Activated naive CD4-positive, alpha-beta T cell treated with anti-CD3 and anti-CD28 coated beads, Interleukin-2, amount 50 U/mL, for 24 hours (primary cell): ENCODE results near the gene TBC1D10B.
"Not testable (repeated sequence)": the region's sequence is repeated elsewhere in the genome, so short reads cannot be mapped to it uniquely, and the experiment has no call there.

Experiments
- H3K27ac Mint-ChIP-seq: one replicate; pipeline ENCODE4 v1.8.0; 2021; ENCODE audit warnings: mild to moderate bottlenecking, mixed read lengths
- H3K27me3 Mint-ChIP-seq: one replicate; pipeline ENCODE4 v1.8.0; 2021; ENCODE audit warnings: mixed read lengths
- H3K36me3 Mint-ChIP-seq: one replicate; pipeline ENCODE4 v1.8.0; 2021; ENCODE audit warnings: mixed read lengths
- H3K4me1 Mint-ChIP-seq: one replicate; pipeline ENCODE4 v1.8.0; 2021; ENCODE audit warnings: mixed read lengths
- H3K4me3 Mint-ChIP-seq: one replicate; pipeline ENCODE4 v1.8.0; 2021; ENCODE audit warnings: mild to moderate bottlenecking, mixed read lengths
- H3K9me3 Mint-ChIP-seq: one replicate; pipeline ENCODE4 v1.8.0; 2021; ENCODE audit warnings: mixed read lengths

TBC1D10B gene

DNA sequence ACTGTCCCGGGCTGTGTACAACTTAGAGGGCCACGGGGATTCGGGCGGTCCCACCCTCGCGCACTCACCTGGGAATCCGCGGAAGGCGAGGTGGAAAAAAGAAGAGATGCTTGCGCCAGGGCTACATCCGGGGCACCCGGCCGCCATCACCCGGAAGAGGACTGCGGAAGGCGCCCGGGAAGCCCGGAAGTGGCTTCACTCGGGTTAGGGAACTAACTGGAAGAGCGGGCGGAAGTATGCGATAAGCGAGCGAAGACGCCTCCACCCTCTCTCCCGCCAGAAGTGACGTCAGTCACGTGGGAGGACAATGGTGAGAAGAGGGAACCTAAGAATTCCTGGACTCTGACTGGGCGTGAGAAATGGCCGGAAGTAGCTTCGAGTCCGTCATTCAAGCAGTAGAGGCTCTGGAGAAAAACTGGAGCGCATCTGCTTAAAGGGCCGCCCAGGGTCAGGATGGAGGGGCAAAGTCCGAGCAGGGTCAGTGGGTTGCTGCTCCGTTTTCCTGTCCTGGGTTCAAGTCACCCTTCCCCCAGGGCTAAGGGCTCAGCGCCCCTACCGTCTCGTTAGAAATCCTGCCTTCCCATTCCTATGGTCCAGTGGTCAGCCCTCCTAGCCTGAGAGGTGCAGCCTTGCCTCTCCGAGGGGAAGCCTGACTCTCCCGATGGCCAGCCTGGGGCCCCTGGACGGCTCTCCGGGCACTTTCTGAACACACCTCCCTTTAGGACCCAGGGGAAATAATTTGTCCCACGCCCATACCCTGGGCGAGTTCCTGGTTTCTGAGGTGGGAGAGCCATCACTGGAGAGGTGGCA is 14.9 kb downstream of the TBC1D10B start, which contains the start of gene CD2BP2:
Gene CD2BP2 (minus strand): TSS at position 165 of the 810 bp plus-strand sequence. CDS start 627 bp downstream, outside the sequence.
- Mint-ChIP-seq H3K27ac (peak within 1 kb of the TSS; percentile 99), H3K27me3 (no peaks in the 10 kb centered on the region), H3K9me3 (no peaks in the 10 kb centered on the region), H3K4me3 (peak within 1 kb of the TSS; percentile 92), H3K36me3 (peaks cover 4% of the 10 kb centered on the region), H3K4me1 (peaks cover 37% of the 10 kb centered on the region)

GRCh38 chr16:30354423-30355143 is 15.7 kb downstream of the TBC1D10B start:
- H3K4me1 Mint-ChIP-seq: peaks cover 43% of the 10 kb centered on the region
- H3K9me3 Mint-ChIP-seq: no peaks in the 10 kb centered on the region
- H3K36me3 Mint-ChIP-seq: peaks cover 4% of the 10 kb centered on the region
- H3K27me3 Mint-ChIP-seq: no peaks in the 10 kb centered on the region
- peak overlapping the region; percentile 99 for H3K27ac Mint-ChIP-seq
- peak overlapping the region; percentile 92 for H3K4me3 Mint-ChIP-seq

DNA sequence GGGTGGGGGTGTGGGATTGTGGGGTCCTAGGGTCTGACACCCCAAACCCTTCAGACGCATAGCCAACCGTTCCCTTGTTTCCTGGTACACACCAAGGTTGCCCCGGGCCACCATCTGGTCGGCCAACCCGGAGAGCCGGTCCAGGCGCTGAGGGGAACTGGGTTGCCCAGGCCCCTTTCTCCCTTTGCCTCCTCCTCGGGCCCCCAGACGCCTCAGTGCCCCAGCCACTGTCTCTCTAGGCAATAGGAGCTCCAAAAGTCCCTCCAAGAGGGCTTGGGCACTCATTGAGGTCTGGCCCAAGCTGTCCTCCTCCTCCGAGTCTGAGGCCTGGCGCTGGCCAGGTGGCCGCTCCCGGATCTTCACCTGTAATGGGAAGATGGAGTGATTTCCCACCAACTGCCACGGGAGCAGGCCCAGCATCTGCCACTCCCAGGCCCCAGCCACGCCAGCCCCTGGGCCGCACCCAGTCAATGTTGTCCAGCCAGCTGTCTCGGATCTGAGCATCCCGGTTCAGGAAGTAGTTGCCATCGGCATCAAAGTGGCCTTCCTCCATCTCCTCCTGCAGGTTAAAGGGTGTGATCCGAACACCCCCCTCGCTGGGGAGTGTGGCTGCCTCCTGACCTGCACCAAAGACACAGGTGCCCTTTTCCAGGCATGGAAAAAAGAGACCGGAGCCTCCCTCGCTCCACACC is 16.7 kb downstream of the TBC1D10B start:
- Mint-ChIP-seq H3K9me3 (no peaks in the 10 kb centered on the region), H3K4me3 (peak overlapping the region; percentile 92), H3K27ac (no peak overlapping the region), H3K27me3 (no peaks in the 10 kb centered on the region), H3K36me3 (peaks cover 4% of the 10 kb centered on the region), H3K4me1 (peaks cover 43% of the 10 kb centered on the region)

DNA sequence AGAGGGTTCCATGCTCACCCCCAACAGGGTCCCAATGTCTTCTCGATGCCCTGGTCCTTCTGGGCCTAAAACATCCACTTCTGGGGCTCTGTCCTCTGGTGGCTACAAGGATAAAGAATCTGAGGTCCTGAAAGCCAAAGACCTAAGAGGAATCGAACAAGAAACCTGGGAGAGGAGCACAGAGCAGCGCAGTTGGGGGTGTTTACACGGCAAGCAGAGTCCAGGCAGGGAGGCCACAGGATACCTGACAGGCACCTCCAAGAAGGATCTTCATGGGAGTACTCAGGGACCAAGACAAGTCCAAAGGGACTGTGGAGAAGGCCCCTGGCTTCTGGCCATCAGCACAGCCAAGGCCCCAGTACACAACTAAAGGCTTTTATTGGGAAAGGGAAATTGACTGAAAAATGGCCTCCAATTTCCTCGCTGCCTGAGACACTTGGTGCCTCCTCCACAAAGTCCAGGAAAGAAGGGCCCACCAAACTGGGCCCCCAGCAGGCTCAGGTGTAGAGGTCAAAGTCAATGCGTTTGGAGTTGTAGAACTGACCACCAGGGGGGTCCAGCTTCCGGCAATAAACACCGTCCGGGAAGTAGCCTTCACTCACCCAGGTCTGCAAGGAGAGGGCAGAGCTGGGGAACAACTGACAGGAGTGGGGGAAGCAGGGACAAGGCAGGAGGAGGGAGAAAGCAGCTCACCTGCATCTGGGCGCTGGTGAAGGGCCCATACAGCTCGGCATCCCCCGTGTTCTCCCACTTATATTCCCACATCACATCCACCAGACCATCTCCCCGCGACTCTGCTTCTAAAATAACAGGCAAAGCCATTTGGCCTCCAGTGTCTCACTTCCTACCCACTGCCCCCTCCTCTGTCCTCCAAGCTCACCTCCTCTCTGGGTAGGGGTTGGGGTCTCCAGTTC is 17.5 kb downstream of the TBC1D10B start:
- Mint-ChIP-seq H3K27me3 (no peaks in the 10 kb centered on the region), H3K36me3 (peaks cover 4% of the 10 kb centered on the region), H3K9me3 (no peaks in the 10 kb centered on the region), H3K4me3 (peak overlapping the region; percentile 42), H3K27ac (peak overlapping the region; percentile 70), H3K4me1 (peaks cover 43% of the 10 kb centered on the region)

GRCh38 chr16:30351586-30352419 is 18.5 kb downstream of the TBC1D10B start:
- Mint-ChIP-seq H3K4me3 (peak overlapping the region; percentile 42), H3K27me3 (no peaks in the 10 kb centered on the region), H3K4me1 (peaks cover 43% of the 10 kb centered on the region), H3K36me3 (peaks cover 4% of the 10 kb centered on the region), H3K9me3 (no peaks in the 10 kb centered on the region), H3K27ac (no peak overlapping the region)

DNA sequence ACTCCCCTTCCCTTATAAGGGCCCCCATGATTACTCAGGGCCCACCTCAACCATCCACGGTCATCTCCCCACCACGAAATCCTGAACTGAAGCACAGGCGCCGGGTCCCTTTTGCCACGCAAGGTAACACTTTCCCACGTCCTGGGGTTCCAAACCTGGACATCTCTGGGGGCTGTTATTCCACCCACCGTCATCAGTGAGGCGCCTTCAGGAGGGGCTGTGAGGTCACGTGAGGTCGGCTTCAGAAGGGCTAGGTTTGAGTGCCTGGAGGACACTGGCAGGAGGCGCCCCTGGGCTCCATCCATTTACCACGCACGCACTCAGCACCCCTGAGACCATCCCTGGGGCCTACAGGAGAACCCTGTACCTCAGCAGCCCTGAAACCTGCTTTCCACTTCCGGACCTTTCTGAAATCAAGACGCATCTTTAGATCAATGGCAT is 19.3 kb downstream of the TBC1D10B start:
- peaks cover 4% of the 10 kb centered on the region for H3K36me3 Mint-ChIP-seq
- H3K27me3 Mint-ChIP-seq: no peaks in the 10 kb centered on the region
- no peaks in the 10 kb centered on the region for H3K9me3 Mint-ChIP-seq
- H3K27ac Mint-ChIP-seq: no peak overlapping the region
- H3K4me3 Mint-ChIP-seq: no peak overlapping the region
- H3K4me1 Mint-ChIP-seq: peaks cover 38% of the 10 kb centered on the region

GRCh38 chr16:30350134-30350871 is 20.0 kb downstream of the TBC1D10B start:
- Mint-ChIP-seq H3K4me3 (peak overlapping the region; percentile 43), H3K36me3 (peaks cover 4% of the 10 kb centered on the region), H3K27me3 (no peaks in the 10 kb centered on the region), H3K9me3 (no peaks in the 10 kb centered on the region), H3K4me1 (peaks cover 31% of the 10 kb centered on the region), H3K27ac (peak overlapping the region; percentile 67)

DNA sequence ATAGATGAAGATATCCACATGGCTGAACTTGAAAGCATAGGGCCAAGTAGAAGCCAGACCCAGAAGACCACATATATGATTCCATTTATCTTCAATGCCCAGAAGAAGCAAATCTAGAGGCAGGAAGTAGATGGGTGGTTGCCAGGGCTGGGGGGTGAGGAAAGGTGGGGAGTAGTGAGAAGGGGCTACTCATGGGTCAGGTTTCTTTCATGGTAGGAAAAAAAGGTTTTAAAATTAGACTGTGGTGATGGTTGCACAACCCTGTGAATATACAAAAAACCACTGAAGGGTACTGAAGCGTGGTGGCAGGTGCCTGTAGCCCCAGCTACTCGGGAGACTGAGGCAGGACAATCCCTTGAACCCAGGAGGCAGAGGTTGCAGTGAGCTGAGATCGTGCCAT is 20.6 kb downstream of the TBC1D10B start:
- Mint-ChIP-seq H3K4me3 (no peak overlapping the region), H3K36me3 (peaks cover 4% of the 10 kb centered on the region), H3K27me3 (no peaks in the 10 kb centered on the region), H3K4me1 (peaks cover 29% of the 10 kb centered on the region), H3K9me3 (no peaks in the 10 kb centered on the region), H3K27ac (no peak overlapping the region)

- H3K36me3 Mint-ChIP-seq: no peaks in the 10 kb centered on the region
- no peaks in the 10 kb centered on the region for H3K9me3 Mint-ChIP-seq
- peak overlapping the region; percentile 38 for H3K27ac Mint-ChIP-seq
- H3K4me3 Mint-ChIP-seq: no peak overlapping the region
- no peaks in the 10 kb centered on the region for H3K27me3 Mint-ChIP-seq
- H3K4me1 Mint-ChIP-seq: peaks cover 22% of the 10 kb centered on the region
Observed at GRCh38 chr16:30348929-30349328, 21.4 kb downstream of the TBC1D10B start.

DNA sequence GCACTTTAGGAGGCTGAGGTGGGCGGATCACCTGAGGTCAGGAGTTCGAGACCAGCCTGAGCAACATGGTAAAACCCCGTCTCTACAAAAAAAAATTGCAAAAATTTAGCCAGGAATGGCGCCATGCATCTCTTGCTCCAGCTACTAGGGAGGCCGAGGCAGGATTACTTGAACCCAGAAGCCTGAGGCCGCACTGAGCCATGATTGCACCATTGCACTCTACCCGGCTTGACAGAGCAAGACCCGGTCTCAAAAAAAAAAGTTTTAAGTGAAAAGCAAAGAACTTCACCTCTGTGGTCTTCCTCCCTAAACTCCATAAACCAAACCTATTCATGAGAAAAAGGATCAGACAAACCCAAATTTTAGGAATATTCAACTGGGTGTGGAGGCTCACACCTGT is 22.2 kb downstream of the TBC1D10B start:
- no peak overlapping the region for H3K4me3 Mint-ChIP-seq
- H3K27ac Mint-ChIP-seq: no peak overlapping the region
- no peaks in the 10 kb centered on the region for H3K9me3 Mint-ChIP-seq
- H3K4me1 Mint-ChIP-seq: peaks cover 17% of the 10 kb centered on the region
- H3K27me3 Mint-ChIP-seq: no peaks in the 10 kb centered on the region
- H3K36me3 Mint-ChIP-seq: no peaks in the 10 kb centered on the region

DNA sequence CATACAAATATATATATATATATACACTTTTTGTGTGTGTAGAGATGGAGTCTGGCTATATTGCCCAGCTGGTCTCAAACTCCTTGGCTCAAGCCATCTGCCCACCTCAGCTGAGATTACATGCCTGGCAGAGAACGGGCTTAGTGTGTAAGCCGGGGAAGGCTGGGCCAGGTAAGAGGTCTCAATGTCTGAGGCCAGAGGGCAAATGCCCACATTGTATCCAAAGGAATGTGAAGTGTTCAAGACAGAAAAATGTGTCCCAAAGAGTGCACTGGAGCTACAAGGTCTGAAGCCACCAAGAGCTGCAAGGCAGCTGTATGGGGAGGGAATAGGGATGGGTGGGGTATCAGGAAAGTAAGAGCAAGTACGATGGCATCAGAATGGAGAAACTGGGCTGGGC is 24.0 kb downstream of the TBC1D10B start:
- no peak overlapping the region for H3K4me3 Mint-ChIP-seq

DNA sequence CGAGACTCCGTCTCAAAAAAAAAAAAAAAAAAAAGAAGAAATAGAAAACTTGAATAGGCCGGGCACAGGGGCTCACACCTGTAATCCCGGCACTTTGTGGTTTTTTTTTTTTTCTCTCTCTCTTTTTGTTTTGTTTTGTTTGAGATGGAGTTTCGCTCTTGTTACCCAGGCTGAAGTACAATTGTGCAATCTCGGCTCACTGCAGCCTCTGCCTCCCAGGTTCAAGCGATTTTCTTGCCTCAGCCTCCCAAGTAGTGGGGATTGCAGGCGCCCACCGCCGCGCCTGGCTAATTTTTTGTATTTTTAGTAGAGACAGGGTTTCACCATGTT is 26.8 kb downstream of the TBC1D10B start:
- H3K4me1 Mint-ChIP-seq, H3K27me3 Mint-ChIP-seq, H3K4me3 Mint-ChIP-seq, H3K27ac Mint-ChIP-seq, H3K36me3 Mint-ChIP-seq, H3K9me3 Mint-ChIP-seq: not testable (repeated sequence)

More for the DNA sequence above, 24.0 kb downstream of the TBC1D10B start:
- Mint-ChIP-seq H3K27ac (no peak overlapping the region), H3K36me3 (no peaks in the 10 kb centered on the region), H3K9me3 (no peaks in the 10 kb centered on the region), H3K4me1 (peaks cover 12% of the 10 kb centered on the region), H3K27me3 (no peaks in the 10 kb centered on the region)

DNA sequence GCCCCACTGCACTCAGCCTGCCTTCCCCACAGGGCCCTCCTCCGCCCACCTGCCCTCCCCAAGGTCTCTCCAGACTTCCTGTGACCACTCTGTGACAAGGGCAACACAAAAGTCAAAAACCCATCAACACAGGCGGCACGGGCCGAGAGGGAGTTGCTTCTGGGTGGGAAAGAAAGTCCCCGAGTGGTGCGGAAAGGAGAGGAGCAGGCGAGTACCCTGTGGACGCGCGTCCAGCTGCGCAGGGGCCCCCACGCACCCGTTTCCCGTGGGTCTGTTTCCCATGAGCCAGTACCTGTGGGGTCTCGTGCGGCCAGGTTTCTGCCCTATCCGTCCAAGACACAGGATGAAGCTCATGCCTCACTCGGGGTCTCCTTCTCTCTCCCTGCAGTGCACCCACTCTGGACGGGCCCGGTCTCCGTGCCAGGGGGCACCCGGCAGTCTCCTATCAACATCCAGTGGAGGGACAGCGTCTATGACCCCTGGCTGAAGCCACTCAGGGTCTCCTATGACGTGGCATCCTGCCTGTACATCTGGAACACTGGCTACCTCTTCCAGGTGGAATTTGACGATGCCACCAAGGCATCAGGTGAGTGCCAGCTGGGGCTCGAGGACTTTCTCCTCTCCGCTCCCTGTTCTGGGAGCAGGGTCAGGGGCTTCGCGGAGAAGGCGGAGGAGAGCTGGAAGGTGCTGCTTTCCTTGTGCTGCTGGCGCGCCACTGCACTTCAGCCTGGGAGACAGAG is 27.4 kb downstream of the TBC1D10B start:
- H3K4me1 Mint-ChIP-seq: peaks cover 6% of the 10 kb centered on the region
- no peak overlapping the region for H3K4me3 Mint-ChIP-seq
- H3K36me3 Mint-ChIP-seq: no peaks in the 10 kb centered on the region
- no peaks in the 10 kb centered on the region for H3K27me3 Mint-ChIP-seq
- H3K9me3 Mint-ChIP-seq: no peaks in the 10 kb centered on the region
- no peak overlapping the region for H3K27ac Mint-ChIP-seq
